Subcutaneous adipose tissue (tissue), 4 donors: ENCODE data around the gene TP73. TPM values are rescaled to one million over a fixed set of nuclear protein-coding genes. Genes with fewer than 3 reads are reported as not detected.

Source experiments
- CTCF ChIP-seq: fragments of 450-650 bp; IDR thresholded peaks from one replicate; pipeline ENCODE4 v1.5.1; 2016; ENCODE audit warnings: low read depth, mild to moderate bottlenecking, control low read depth, antibody characterized with exemption, moderate library complexity
- total RNA-seq, 4 donors: library from RNA; depleted of rRNA; stranded (reverse); fragments of >200 nt; gene quantifications; one replicate each; pipeline ENCODE4 v1.1.0, GENCODE V29; 2016

Gene TP73
- total RNA-seq, 4 donors from 2014 or later, result 0.17 TPM; not detected in 3

DNA sequence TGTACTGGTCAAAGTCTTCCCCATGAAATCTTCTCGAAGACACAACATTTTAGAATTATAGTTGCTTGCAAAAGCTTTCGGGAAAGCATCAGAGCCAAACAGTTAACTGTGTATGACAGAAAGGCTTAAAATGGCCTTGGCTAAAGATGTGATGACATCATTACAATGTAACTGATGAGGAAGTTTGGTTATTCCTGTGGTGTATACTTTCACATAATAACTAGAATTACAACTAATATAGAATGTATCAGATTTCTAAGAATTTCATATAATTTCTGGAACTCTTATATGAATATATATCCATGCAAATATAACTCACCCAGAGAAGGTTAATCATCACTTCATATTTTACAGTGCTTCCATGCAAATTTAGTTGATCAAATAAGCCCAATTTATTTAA, 8.4 kb downstream of the TP73 start:
- TF ChIP-seq CTCF, result no peak

GRCh38 chr1:3661631-3662030, 9.3 kb downstream of the TP73 start:
- no peak for TF ChIP-seq CTCF

- TF ChIP-seq CTCF, result no peak
Observed at GRCh38 chr1:3662080-3662671, 9.9 kb downstream of the TP73 start.

- no peak for TF ChIP-seq CTCF
Observed at GRCh38 chr1:3663999-3664699, 11.8 kb downstream of the TP73 start.

- no peak for TF ChIP-seq CTCF
Observed at GRCh38 chr1:3664700-3665375, 12.5 kb downstream of the TP73 start.

GRCh38 chr1:3668148-3668547, 15.8 kb downstream of the TP73 start:
- TF ChIP-seq CTCF, result no peak

DNA sequence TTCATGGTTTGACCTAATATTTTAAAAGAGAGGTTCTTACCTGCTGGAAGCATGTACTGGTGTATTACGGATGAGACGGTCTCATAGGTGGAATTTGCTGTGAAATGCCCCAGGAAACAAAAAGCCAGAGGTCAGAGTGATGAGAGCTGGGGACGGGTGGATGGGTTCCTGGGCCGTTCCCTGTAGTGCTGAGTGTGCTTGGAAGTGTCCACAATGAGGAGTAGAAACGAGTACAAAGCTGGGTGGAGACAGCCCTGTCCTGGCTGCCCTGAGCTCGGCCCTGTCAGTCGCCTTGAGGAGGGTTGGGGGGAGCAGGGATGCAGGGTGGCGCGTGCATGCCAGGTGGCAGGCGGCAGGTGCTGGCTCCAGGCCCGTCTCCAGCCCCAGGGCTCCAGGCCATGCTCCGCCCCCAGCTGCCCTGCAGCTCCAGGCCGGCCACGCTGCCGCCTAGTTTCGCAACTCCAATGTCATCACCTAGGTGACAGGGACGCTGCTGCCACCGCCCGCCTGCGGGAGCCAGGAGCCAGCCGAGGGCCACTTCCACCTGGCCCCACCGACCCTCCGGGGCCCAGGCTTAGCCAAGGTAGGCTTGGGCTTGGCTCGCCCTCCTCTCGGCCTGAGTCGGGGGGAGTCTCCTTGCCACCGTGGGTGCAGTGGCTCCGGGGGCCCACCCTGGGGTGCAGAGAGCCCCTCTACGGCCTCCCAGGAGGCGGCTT, 16.4 kb downstream of the TP73 start:
- TF ChIP-seq CTCF, result no peak
